ENCODE measurements around the gene FGD5.
A peak's percentile ranks its signal among the peaks of the same experiment; 100 is the strongest.
"Not testable (repeated sequence)": the region's sequence is repeated elsewhere in the genome, so short reads cannot be mapped to it uniquely, and the experiment has no call there.

Gene FGD5

DNA sequence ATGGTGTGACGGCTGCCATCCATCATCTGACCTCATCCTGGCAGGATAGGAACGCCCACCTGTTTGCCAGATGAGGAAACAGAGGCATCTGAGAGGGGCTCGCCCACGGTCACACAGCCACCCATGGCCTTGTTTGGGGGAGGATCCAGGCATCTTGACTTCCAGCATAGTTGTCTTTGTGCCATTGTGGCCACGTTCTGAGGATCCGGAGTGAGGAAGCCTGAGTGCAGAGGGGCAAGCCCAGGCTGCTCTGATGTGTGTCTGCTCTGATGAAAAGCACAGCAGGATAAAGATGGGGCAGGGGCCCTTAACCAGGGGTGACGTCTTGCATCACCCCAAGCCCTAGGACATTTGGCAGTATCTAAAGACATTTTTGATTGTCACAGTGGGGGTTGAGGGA lies 58.7 kb downstream of the FGD5 start:
- DNase-seq (ENCODE audit: low read depth), result no peak

DNA sequence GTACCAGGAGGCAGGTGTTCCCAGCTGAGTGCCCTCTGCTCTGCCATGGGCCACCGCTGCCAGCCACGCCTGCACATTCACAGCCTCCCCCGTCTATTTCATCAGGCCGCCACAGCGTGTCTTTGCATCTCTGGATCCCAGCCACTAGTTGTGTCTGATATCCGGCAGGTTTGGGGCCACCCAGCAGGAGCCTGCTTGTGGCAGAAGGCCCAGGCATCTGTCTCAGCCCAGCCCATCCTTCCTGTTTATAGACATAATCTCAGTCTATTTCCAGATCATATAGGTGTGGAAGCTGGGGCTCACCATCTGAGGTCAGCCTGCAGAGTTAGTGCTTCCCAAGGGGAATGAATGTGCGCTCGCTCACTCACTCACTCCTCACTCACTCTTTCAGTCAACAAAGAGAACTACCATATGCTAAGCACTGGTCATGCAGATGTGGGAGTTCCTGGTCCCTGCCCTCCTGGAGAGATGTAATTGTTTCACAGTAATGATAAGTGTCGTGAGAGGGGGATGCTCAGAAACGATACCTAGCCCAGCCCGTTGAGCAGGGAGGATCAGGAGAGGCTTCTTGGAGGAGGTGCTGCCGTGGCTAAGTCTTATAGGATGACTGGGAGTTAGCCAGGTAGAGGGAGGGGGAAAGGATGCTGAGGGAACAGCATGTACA lies 60.6 kb downstream of the FGD5 start:
- no peak for DNase-seq (ENCODE audit: low read depth)

DNA sequence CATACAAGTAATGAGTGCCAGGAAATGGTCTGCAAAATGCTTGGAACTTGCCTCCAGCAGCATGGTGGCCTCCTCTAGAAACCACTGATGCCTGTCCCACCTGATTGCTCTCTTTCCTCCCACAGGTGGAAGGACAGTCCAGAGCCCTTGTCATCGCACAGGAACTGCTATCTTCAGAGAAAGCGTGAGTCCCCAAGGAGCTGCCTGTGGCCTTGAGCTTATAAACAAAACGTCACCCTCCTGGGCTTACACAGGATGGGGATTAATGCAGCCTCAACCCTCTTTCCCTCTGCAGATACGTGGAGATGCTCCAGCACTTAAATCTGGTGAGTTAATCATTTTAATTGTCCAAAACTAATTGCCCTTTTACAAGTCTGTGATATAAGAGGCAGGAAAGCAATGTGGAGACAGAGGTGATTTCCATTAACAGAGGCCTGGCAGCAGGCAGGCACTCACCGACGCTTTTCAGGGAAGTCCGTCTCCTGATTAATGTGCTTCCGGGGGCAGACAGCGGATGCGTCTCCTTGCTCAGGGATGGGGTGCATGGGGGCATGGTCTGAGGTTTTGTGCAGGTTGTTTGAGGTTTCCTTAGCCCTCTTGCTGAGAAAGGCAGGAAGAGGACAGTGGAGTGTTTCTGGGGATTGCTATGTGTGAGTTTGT lies 61.8 kb downstream of the FGD5 start:
- DNase-seq (ENCODE audit: low read depth), result no peak

DNA sequence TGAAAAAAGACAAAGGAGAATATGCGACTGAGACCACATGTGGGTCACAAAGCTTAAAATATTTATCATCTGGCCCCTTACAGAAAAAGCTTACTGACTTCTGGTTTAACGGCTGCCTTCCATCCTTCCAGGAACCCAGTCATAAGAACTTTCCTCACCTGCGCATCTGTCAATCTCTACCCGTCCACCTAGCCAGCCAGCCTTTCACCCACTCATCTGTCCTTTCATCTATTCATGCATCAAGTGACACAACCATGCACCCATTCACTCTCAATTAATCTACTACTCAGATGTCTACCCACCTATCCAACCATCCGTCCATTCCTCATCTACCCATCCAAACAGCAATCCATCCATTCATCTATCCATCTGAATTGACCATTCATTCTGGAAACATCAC lies 64.5 kb downstream of the FGD5 start:
- DNase-seq (ENCODE audit: low read depth), result no peak

DNA sequence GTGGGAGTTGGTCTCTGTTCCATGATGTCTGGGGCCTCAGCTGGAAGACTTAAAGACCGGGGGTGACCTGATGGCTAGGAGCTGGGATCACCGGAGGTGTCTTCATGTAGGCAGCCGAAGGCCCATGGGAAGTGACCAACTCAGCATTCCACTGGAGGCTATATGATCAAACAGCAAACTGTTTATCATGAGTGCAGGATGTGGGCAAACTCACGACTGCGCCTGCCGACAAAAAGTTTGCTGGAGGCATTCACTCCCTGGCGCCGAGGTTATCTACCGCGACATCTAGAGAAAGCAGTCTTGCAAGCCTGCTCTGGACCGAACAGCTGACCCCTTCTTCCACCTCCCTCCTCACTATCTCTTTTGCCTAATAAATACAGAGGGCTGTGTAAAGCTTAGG lies 65.9 kb downstream of the FGD5 start:
- peak; percentile 29 for DNase-seq (ENCODE audit: low read depth)

DNA sequence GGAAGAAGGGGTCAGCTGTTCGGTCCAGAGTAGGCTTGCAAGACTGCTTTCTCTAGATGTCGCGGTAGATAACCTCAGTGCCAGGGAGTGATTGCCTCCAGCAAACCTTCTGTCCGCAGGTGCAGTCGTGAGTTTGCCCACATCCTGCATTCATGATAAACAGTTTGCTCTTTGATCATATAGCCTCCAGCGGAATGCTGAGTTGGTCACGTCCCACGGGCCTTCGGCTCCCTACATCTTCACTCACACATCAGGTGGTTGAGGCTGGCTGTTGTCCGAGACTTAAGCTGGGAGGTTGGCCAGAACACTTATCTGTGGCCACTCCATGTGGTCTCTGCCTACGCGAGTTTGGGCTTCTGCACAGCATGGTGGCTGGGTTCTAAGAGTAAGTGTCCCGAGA lies 66.5 kb downstream of the FGD5 start:
- DNase-seq (ENCODE audit: low read depth), result no peak

DNA sequence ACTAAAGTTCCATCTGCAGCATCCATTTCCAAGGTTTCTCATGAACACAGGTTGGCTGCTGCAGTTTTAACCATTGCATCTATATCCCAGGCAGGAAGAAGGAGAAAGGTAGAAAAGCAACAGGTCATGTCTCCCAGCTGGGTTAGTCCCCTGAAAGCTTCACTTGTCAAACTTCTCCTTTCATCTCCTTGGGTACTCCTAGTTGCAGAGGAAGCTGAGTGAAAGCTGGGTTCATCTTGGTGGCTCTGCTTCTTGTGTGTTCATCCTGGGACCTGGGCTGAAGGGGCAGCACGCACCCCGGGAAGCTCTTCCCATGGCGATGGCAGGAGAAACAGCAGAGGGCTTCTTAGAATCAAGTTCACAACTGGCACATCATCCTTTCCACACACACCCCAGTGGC lies 67.3 kb downstream of the FGD5 start:
- DNase-seq (ENCODE audit: low read depth), result no peak

DNA sequence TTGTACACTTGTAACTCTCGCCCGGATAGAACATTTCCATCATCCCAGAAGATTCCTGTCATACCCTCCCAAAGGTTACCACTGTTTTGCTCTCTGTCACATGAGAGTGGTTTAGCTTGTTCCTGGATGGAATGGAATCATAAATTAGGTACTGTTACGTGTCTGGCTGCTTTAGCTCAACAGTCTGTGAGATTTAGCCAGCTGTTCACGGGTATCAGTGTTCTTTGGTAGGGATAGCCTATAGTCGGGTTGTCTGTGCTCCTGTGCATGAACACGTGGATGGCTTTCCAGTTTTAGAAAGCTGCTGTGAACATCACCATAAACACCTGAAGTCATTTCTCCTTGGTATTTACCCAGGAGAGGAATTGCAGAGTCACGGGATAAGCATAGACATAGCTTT lies 70.4 kb downstream of the FGD5 start:
- no peak for DNase-seq (ENCODE audit: low read depth)

DNA sequence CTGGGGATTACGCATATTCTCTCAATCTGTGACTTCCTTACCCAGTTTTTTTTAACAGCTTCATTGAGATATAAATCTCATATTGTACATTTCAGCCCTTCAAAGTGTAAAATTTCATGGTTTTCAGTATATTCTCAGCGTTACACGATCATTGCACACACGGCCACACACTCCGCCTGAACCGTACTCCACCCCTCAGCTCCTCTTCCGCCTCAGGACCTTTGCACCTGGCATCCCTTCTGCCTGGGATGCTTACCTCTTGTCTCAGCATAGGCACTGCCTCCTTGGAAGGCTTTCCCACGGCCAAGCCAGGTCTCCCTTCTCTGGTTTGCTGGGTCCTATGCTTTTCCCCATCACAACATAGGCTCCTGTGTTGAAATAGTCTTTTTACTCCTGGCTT lies 71.2 kb downstream of the FGD5 start:
- no peak for DNase-seq (ENCODE audit: low read depth)

DNA sequence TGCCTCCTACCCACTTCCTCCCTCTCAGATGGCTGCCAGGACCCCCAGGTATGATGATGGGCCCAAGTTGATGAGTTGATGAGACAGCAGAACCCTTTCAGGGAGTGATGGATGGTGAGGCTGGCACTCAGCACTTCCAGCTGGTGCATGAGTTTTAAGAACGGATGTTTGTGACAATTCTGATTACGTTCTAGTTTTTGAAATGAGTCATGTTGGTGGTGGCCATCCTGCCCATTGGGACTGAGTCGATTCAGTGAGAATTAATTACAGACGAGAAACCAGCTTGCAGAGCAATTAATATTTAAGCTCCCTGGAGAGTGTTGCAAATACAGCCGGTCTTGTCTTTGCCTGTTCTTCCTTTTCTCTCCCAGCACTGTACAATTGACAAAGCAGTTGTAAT lies 71.7 kb downstream of the FGD5 start:
- DNase-seq (ENCODE audit: low read depth), result no peak

DNA sequence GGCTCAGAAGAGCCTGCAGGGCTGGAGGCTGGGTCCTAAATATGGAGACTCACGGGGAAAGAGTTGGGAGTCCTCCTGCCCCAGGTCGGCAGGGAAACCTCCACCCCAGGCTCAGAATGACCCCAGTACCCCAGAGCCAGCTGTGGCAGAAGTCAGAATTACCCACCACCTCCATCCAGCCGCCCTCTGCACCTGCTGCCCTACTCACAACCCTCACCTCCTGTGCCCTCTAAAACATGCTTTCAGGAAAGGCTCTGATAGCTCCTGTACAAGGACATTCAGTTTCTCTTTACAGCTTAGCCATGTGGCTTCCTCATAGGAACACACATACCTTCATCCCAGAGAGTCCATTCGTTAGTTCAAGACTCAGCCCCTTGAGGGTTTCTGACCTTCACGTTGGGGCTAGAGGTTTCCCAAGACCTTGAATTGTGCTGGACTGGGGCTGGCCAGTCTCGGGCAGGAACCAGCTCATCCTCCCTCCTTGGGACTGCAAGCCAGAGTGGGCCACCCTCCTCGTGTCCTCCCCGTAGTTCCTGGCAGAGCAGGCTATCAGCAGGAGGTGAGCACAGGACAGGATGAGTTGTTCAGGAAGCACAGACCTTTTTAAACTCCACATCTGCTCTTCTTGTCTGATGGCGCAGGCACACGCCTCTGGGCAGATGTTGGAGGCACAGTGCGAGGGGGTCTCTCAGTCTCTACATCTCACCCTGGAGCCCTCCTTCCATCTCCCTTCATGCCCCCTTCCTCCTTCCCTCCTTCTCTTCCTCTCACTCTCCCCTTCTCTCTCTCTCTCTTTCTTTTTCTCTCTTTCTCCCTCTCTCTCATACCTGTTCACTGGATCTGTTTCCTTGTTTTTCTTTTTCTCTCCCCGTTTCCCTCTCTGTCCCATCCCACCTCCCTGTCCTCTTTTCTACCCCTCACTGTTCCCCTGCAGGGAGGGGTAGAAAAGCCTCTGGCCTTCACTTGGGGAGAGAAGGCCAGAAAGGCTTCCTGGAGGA lies 72.7 kb downstream of the FGD5 start:
- no peak for DNase-seq (ENCODE audit: low read depth)

DNA sequence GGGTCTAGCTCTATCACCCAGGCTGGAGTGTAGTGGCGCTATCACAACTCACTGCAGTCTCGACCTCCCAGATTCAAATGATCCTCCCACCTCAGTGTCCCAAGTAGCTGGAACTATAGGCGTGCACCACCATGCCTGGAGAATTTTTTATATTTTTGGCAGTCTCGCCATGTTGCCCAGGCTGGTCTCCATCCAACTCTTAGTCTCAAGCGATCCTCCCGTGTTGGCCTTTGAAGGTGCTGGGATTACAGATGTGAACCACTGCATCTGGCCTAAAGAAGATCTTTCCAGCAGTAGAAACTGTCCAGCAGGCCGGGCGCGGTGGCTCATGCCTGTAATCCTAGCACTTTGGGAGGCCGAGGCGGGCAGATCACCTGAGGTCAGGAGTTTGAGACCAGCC lies 73.5 kb downstream of the FGD5 start:
- no peak for DNase-seq (ENCODE audit: low read depth)

DNA sequence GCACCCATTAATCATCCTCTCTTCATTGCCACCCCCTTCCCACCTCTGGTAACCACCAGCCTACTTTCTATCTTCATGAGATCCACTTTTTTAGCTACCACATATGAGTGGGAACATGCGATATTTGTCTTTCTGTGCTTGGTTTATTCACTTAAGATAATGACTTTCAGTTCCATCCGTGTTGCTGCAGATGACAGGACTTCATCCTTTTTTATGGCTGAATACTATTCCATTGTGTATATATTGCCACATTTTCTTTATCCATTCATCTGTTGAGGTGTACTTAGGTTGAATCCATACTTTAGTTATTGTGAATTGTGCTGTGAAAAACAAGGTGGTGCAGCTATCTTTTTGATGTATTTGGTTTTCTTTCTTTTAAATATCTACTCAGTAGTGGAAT lies 75.3 kb downstream of the FGD5 start:
- no peak for DNase-seq (ENCODE audit: low read depth)

DNA sequence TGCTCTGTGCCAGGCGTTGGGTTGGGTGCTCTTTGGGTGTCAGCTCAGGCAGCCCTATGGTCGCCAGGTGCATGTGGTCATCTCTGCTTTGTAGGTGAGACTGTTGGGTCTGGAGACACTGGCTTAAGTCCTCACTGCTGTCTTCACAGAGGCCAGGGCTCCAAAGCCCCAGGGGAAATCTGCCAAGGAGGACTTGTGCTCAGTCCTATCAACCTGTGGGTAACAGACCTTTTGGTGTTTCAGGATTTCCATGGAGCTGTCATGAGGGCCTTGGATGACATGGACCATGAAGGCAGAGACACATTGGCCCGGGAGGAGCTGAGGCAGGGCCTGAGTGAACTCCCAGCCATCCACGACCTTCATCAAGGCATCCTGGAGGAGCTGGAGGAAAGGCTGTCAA lies 78.5 kb downstream of the FGD5 start:
- no peak for DNase-seq (ENCODE audit: low read depth)

DNA sequence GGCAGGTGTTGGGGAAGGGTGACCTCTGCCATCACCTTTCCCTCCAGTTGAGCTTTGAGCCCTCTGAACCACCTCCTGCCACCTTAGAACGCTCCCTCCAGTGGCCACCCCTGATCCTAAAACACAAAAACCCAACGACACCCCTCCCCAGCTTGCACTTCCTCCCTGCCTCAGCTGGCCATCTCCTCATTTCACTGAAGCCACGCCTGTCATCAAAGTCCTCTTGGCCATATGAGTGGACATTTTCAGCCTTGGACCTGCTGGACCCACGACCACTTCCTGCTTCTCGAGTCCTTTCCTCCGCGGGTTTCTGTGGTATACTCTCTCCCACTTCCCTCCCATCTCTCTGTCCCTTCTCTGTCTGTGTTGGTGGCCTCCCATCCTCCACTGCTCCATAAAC lies 80.2 kb downstream of the FGD5 start:
- no peak for DNase-seq (ENCODE audit: low read depth)

DNA sequence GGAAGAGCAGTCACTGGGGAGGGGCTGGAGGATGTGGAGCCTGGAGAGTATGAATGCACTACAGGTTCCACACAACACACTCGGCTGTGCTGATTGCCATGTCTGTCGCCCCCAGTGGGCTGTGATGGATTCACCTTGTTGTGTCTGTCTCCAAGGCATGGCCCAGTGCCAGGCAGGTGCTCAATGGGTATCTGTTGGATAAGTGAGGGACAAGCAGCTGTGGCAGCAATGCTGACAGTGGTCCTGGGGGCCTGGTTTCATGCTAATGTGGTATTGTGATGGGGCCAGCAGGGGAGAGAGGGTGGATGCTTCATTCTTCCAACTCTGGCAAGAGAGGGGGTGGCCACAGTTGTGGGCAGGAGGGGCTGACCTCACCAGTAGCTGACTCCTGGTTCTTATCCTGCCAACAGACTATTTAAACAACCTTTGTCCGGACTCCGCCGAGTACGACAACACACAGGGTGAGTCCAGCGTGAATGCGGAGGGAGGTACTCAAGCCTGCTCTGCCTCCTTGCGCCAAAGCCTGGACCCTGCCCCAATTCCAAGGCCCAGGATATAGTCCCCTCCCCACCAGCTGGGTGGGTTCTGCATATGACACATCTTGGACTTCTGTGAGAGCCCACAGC lies 81.3 kb downstream of the FGD5 start:
- DNase-seq (ENCODE audit: low read depth), result no peak

DNA sequence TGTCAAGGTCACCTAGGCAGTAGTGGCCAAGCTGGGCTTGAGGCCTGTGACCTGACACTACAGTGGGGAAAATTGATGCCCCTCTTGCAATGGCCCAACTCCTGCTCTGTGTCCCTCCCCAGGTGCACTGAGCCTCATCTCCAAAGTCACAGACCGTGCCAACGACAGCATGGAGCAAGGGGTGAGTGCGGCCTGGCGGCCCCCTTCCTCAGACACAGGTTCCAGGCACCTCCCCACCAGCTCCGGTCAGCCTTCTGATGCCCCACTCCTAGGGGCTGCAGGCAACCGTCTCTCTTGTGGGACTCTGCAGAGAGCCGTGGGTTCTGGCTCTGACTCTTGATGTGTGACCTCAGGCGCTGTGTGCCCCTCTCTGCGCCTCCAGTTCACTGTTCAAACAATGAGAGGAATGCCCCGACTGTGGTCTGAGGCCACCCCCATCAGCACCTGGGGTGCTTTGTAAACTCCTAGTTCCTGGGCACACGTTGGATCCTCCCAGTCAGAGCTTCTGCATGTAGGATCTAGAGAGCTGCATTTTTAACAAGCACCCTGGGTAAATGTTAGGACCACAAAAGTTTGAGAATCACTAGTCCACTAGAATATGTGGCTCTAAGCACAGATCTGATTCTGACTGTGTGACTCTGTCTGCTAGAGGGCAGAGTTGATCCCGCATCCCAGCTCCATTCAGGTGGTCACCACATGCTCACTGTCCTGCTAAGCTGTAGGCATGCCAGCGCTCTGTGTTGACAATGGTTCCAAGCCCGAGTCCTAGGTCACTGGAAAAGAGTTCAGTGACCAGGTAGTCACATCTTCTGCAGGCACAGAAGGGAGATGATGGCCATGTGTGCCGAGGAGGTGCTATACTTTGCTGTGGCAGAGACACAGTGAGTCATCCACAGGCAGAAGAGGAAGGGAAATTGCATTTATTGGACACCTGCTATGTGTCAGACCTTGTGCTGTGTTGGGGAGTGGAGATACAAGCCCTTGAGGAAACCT lies 82.4 kb downstream of the FGD5 start:
- no peak for DNase-seq (ENCODE audit: low read depth)

DNA sequence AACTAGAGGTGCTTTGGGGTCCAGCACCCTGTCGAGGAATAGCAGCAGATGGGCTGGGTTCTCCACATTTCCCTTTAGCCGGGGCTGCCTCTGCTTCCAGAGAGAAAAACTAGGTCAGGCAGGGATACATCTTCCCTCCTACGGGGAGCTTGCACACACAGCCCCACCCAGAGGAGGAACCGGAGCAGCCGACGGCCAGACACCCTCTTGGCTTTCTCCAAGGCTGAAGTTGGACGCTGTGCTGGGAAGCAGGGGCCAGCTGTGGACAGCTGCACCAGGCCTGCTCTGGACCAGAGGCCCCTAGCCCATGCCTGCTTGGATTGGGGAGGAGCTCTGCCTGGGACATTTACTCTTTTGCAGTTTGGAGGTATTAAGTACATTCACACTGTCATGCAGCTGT lies 84.0 kb downstream of the FGD5 start:
- no peak for DNase-seq (ENCODE audit: low read depth)

DNA sequence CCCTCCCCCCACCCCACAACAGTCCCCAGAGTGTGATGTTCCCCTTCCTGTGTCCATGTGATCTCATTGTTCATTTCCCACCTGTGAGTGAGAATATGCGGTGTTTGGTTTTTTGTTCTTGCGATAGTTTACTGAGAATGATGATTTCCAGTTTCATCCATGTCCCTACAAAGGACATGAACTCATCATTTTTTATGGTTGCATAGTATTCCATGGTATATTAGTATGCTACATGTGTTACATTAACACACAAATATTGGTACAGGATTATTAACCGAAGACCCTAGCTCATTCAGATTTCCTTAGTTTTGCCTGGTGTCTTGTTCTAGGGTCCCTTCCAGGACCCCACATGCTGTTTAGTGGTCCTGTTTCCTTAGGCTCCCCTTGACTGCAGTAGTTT lies 84.7 kb downstream of the FGD5 start:
- not testable (repeated sequence) for DNase-seq (ENCODE audit: low read depth)

DNA sequence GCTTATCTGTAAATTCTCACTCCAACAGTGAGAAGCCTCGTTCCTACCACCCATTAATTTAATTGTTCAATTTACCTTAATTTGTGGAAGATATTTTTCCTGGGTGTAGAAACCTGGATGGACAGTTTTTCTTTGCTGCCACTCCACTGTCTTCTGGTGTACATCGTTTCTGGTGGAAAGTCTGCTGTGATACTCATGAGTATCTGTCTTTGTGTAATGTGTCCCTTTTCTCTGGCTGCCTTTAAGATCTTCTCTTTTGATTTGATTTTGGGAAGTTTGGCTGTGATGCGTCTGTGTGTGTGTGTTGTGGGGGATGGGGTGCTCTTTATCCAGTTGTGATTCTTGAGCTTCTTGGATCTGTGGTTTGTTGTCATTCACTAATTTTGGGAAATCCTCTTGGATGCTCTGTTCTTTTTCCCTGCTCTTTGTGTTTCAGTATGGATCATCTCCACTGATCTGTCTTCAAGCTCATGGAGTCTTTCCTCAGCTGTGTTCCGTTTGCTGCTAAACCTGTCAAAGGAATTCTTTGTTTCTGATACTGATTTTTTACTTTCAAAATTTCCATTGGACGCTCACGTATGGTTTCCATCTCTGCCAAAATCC lies 86.4 kb downstream of the FGD5 start:
- no peak for DNase-seq (ENCODE audit: low read depth)

All from CMK (cell line).